ENCODE results near the gene PTCHD4.

- TF ChIP-seq ZNF235 (CRISPR knock-in tag; IDR thresholded peaks at IDR 0.05; ENCODE audit: borderline replicate concordance) (no peak), ZNF253 (CRISPR knock-in tag; IDR thresholded peaks at IDR 0.05; ENCODE audit: borderline replicate concordance) (no peak), ZFP90 (CRISPR knock-in tag; IDR thresholded peaks at IDR 0.05; ENCODE audit: borderline replicate concordance) (no peak), GTF2F1 (IDR thresholded peaks at IDR 0.05; ENCODE audit: low read length) (no peak), POLR2A (IDR thresholded peaks at IDR 0.05; ENCODE audit: insufficient read depth in 1 of 2, low read depth in 2 of 2, low read length in 2 of 2) (no peak)
Measured at GRCh38 chr6:48111575-48111974, 578 bp upstream of the PTCHD4 start.

Data from HepG2 (cell line).